ENCODE results near the gene ACBD5.
"Not testable (repeated sequence)": the region's sequence is repeated elsewhere in the genome, so short reads cannot be mapped to it uniquely, and the experiment has no call there.

The ACBD5 gene

DNA sequence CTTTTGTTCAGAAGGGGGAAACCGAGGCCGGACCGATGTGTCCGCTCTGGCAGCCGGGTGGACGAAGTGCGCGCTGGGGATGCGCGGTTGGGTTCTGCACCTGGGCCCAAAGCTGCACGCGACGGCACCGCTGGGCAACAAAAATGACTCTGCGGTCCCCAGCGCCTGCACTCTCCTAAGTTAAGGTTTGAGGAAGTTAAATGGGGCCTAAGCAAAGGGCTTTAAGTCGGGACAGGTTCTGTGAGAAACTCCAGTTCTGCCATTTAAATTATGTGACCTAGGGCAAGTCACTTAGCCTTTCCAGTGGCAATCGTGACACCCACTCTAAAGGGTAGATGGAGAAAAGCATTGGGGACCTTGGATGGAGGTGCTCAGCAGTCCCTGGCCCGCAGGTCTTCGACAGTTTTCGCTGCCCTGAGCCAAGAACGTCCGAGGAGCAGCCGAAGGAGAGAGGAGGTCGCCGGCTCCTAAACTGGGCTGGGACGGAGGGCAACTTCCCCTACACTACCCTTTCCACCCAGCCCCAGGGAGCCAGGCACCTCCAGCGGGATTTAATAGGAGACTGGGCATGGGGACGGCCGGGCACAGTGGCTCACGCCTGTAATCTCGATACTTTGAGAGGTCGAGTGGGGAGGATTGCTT lies 534 bp upstream of the ACBD5 start:
- TF ChIP-seq, protein P1, sequence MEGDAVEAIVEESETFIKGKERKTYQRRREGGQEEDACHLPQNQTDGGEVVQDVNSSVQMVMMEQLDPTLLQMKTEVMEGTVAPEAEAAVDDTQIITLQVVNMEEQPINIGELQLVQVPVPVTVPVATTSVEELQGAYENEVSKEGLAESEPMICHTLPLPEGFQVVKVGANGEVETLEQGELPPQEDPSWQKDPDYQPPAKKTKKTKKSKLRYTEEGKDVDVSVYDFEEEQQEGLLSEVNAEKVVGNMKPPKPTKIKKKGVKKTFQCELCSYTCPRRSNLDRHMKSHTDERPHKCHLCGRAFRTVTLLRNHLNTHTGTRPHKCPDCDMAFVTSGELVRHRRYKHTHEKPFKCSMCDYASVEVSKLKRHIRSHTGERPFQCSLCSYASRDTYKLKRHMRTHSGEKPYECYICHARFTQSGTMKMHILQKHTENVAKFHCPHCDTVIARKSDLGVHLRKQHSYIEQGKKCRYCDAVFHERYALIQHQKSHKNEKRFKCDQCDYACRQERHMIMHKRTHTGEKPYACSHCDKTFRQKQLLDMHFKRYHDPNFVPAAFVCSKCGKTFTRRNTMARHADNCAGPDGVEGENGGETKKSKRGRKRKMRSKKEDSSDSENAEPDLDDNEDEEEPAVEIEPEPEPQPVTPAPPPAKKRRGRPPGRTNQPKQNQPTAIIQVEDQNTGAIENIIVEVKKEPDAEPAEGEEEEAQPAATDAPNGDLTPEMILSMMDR (IDR thresholded peaks at IDR 0.05; ENCODE audit: insufficient read depth, low read length, missing control alignments) = no peak
- peak overlapping the region; percentile 77 for H3K4me3 ChIP-seq (ENCODE audit: low read depth, low read length)
- CTCF ChIA-PET = no interaction called here
- POLR2A ChIA-PET = no interaction called here
- no peak for DNase-seq (ENCODE audit: low read depth, low spot score)

DNA sequence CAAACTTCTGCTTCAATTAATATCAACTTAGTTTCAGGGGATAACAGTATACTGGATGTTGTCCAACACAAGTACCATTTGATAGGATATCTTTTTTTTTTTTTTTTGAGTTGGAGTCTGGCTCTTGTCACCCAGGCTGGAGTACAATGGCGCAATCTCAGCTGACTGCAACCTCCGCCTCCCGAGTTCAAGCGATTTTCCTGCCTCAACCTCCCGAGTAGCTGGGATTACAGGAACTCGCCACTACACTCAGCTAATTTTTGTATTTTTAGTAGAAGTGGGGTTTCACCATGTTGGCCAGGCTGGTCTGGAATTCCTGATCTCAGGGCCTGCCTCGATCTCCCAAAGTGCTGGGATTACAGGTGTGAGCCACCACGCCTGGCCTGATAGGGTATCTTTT lies 3.1 kb downstream of the ACBD5 start:
- CTCF ChIA-PET = interaction anchor here (0.9 to 1.2 kb wide), 2 partner anchors 14 to 15 kb away, joined by 3 to 4 read pairs; no protein-coding TSS in a partner anchor
- POLR2A ChIA-PET; DNase-seq (ENCODE audit: low read depth, low spot score); H3K4me3 ChIP-seq (ENCODE audit: low read depth, low read length): not testable (repeated sequence)

DNA sequence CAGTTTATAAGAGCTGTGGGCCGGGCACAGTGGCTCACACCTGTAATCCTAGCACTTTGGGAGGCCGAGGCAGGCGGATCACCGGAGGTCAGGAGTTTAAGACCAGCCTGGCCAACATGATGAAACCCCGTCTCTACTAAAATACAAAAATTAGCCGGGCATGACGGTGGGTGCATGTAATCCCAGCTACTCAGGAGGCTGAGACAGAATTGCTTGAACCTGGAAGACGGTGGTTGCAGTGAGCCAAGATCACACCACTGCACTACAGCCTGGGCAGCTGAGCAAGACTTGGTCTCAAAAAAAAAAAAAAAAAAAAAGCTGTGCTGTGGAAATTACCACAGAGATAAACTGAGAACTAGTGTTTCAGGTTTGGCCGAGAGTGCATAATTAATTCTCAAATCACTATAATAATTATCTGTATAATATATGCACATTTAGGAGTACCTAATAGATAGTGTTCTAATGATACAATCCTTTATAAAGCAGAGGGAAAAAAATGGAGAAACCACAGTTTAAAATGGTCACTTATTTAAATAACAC lies 3.9 kb downstream of the ACBD5 start:
- not testable (repeated sequence) for H3K4me3 ChIP-seq (ENCODE audit: low read depth, low read length); DNase-seq (ENCODE audit: low read depth, low spot score)
- POLR2A ChIA-PET = interaction anchor here (0.7 kb wide), 1 partner anchor 1297 kb away, joined by 3 read pairs; no protein-coding TSS in a partner anchor
- CTCF ChIA-PET = interaction anchor here (2.0 to 2.5 kb wide), 3 partner anchors 10 to 16 kb away, joined by 7 to 11 read pairs (median 7); no protein-coding TSS in a partner anchor

GRCh38 chr10:27235706-27236105 lies 4.9 kb downstream of the ACBD5 start:
- no peak for DNase-seq (ENCODE audit: low read depth, low spot score)
- CTCF ChIA-PET = interaction anchor here (2.0 to 2.5 kb wide), 3 partner anchors 9 to 17 kb away, joined by 7 to 11 read pairs (median 7); no protein-coding TSS in a partner anchor
- POLR2A ChIA-PET = no interaction called here
- TF ChIP-seq, protein P1 (IDR thresholded peaks at IDR 0.05; ENCODE audit: insufficient read depth, low read length, missing control alignments) = no peak
- H3K4me3 ChIP-seq (ENCODE audit: low read depth, low read length) = no peak overlapping the region

GRCh38 chr10:27230022-27230421 lies 10.6 kb downstream of the ACBD5 start:
- ChIA-PET CTCF (no interaction called here), POLR2A (no interaction called here)
- TF ChIP-seq, protein P1 (IDR thresholded peaks at IDR 0.05; ENCODE audit: insufficient read depth, low read length, missing control alignments) = no peak
- no peak for DNase-seq (ENCODE audit: low read depth, low spot score)
- H3K4me3 ChIP-seq (ENCODE audit: low read depth, low read length) = no peak overlapping the region

GRCh38 chr10:27225642-27226257 lies 14.8 kb downstream of the ACBD5 start:
- CTCF ChIA-PET = interaction anchor here (1.9 to 2.5 kb wide), 4 partner anchors 10 to 134 kb away, joined by 5 to 23 read pairs (median 12); partner anchors contain the start of gene ACBD5
- POLR2A ChIA-PET = no interaction called here
- DNase-seq (ENCODE audit: low read depth, low spot score) = no peak
- TF ChIP-seq, protein P1 (IDR thresholded peaks at IDR 0.05; ENCODE audit: insufficient read depth, low read length, missing control alignments) = no peak
- no peak overlapping the region for H3K4me3 ChIP-seq (ENCODE audit: low read depth, low read length)

DNA sequence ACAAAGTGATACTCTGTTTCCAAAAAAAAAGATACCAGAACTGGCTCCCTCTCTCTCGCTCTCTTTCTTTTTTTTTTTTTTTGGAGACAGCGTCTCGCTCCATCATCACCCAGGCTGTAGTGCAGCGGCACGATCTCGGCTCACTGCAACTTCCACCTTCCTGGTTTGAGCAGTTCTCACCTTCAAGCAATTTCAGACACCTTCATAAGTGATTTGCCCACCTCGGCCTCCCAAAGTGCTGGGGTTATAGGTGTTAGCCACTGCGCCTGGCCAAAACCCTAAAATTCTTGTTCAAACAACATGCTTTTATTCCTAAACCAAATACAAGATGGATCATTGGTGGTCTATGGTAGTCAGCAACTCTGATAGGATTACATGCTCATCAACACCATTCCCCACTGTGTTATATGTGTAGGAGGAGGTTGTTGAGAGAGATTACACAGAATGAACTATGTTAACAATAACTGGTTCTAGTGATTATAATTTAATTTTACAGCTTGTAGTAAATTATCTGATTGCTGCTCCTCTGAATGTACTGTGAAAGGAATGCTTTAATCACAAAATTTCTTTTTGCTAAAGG lies 15.5 kb downstream of the ACBD5 start:
- CTCF ChIA-PET = interaction anchor here (1.7 to 2.5 kb wide), 4 partner anchors 11 to 29 kb away, joined by 8 to 23 read pairs (median 14); partner anchors contain the start of gene ACBD5
- POLR2A ChIA-PET = no interaction called here
- no peak overlapping the region for H3K4me3 ChIP-seq (ENCODE audit: low read depth, low read length)
- no peak for DNase-seq (ENCODE audit: low read depth, low spot score)
- TF ChIP-seq, protein P1 (IDR thresholded peaks at IDR 0.05; ENCODE audit: insufficient read depth, low read length, missing control alignments) = no peak
